ENCODE data around the gene MAN2A1.

DNA sequence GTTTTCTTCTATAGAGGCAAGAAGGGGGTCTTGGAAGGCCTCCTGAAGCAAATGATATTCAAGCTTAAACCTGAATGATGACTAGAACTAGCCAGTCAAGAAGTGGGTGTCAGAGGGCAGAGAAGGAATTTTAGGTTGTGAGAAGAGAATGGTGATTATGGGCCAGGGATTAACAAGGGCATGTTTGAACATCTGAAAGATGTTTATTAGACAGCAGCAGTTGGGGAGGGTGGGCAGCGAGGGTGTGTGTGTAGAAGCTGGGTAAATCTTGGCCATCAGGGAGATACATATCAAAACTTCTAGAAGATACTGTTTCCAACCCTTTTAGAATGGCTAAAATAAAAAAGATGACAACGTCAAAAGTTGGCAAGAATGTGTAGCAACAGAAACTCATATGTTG is 54.5 kb downstream of the MAN2A1 start:
- TF ChIP-seq CTCF (IDR thresholded peaks at IDR 0.05; ENCODE audit: low read length) (no peak), EZH2 (optimal IDR thresholded peaks at IDR 0.05; ENCODE audit: low read depth, low read length) (no peak), EZH2phosphoT487 (IDR thresholded peaks at IDR 0.05; ENCODE audit: low read length) (no peak)

All from MM.1S (cell line).